ENCODE data around the gene ST7L.

DNA sequence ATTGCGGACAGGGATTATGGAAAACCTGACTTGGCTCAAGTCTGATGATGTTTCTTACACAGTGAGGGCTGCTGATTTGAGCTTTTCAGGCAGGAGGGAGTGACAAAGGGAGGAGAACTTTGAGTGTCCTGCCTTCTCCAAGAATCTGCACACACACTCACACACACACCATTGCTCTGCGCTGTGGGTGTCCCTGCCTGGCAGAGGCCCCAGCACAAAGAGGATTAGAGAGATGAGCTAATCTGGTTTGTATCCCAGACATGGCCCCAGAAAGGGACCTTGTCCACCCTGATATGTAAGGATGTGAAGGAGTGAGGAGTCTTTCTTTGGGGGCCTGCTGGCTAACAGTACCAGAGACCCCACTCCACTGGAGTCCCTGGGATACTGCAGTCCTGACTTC lies 116.1 kb downstream of the ST7L start:
- TF ChIP-seq, protein P1, sequence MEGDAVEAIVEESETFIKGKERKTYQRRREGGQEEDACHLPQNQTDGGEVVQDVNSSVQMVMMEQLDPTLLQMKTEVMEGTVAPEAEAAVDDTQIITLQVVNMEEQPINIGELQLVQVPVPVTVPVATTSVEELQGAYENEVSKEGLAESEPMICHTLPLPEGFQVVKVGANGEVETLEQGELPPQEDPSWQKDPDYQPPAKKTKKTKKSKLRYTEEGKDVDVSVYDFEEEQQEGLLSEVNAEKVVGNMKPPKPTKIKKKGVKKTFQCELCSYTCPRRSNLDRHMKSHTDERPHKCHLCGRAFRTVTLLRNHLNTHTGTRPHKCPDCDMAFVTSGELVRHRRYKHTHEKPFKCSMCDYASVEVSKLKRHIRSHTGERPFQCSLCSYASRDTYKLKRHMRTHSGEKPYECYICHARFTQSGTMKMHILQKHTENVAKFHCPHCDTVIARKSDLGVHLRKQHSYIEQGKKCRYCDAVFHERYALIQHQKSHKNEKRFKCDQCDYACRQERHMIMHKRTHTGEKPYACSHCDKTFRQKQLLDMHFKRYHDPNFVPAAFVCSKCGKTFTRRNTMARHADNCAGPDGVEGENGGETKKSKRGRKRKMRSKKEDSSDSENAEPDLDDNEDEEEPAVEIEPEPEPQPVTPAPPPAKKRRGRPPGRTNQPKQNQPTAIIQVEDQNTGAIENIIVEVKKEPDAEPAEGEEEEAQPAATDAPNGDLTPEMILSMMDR (conservative IDR thresholded peaks at IDR 0.05 in 1 of 2, IDR thresholded peaks at IDR 0.05 in 1 of 2; ENCODE audit: low read depth in 1 of 2, low read length in 2 of 2): no peak
- TF ChIP-seq EZH2 (IDR thresholded peaks at IDR 0.05; ENCODE audit: low read length, missing control alignments): no peak

Data from fibroblast of lung (primary cell).